IPS-20b (cell line): ENCODE measurements around the gene PPP2R3A.

Experiments
- H3K27ac ChIP-seq: one replicate; pipeline ENCODE4 v1.5.1; 2013; ENCODE audit warnings: low read length
- H3K27me3 ChIP-seq: 2 replicates; pipeline ENCODE4 v1.6.1; 2013; ENCODE audit warnings: mild to moderate bottlenecking, low read length, inconsistent platforms; ENCODE audit not compliant: insufficient read depth
- H3K36me3 ChIP-seq: 2 replicates; pipeline ENCODE4 v1.6.1; 2013; ENCODE audit warnings: low read depth, mild to moderate bottlenecking, inconsistent platforms, low read length, moderate library complexity; ENCODE audit not compliant: insufficient read depth
- H3K4me1 ChIP-seq: 2 replicates; pipeline ENCODE4 v1.6.1; 2013; ENCODE audit warnings: mild to moderate bottlenecking, control low read depth, inconsistent platforms, low read length, moderate library complexity; ENCODE audit not compliant: insufficient read depth
- H3K4me3 ChIP-seq: 2 replicates; pipeline ENCODE4 v1.5.1; 2013; ENCODE audit warnings: mild to moderate bottlenecking, low read length, inconsistent platforms
- H3K9ac ChIP-seq: 2 replicates; pipeline ENCODE4 v1.6.1; 2013; ENCODE audit warnings: low read depth, mild to moderate bottlenecking, inconsistent platforms, low read length, moderate library complexity
- H3K9me3 ChIP-seq: 2 replicates; pipeline ENCODE4 v1.6.1; 2013; ENCODE audit warnings: mild to moderate bottlenecking, low read depth, low read length, inconsistent platforms; ENCODE audit not compliant: insufficient read depth

PPP2R3A gene

DNA sequence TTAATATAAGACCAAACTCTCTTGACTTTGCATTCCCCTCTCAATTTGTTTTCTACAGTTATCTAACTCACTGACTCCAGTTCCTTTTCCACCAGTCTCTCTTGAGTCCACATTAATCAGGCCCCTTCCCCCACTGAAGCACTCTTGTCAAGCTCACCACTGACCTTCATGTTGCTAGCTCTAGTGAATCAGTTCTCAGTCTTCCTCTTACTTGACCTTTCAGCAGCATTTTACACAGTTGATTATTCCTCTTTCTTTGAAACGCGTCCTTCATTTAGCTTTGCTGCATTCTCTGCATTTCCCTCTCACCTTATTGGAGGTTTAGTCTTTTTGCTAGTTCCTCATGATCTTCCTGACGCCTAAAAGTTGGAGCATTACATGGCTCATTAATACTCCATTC, 8.3 kb downstream of the PPP2R3A start:
- H3K9me3 ChIP-seq, result no peaks in the 10 kb centered on the region
- no peak overlapping the region for H3K4me3 ChIP-seq
- peaks cover 15% of the 10 kb centered on the region; the same call in 1 of the 2 replicates for H3K4me1 ChIP-seq
- H3K9ac ChIP-seq, result no peak overlapping the region
- no peak overlapping the region for H3K27ac ChIP-seq
- H3K36me3 ChIP-seq, result no peaks in the 10 kb centered on the region
- no peaks in the 10 kb centered on the region for H3K27me3 ChIP-seq

DNA sequence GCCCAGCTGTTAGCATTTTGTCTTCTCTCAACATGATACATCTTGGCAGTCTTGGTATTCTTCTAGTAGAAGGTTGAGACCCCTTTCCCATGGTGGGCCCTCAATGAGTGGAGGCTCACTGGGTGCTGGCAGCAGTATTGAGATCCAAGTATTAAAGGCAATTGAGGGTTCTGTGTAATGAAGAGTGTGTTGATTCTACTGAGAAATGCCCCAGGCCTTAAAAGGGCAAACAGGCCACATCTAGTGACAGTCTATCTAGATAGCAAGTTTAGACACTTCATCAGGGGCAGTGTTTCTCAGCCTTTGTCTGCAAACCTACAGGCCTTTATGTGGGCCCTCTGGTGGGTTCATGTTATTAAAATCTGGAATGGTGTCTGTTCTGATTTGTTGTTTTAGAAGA, 9.5 kb downstream of the PPP2R3A start:
- no peaks in the 10 kb centered on the region for H3K27me3 ChIP-seq
- no peaks in the 10 kb centered on the region for H3K36me3 ChIP-seq
- no peak overlapping the region for H3K4me3 ChIP-seq
- H3K9me3 ChIP-seq, result no peaks in the 10 kb centered on the region
- no peak overlapping the region for H3K27ac ChIP-seq
- peaks cover 15% of the 10 kb centered on the region; the same call in 1 of the 2 replicates for H3K4me1 ChIP-seq
- no peak overlapping the region for H3K9ac ChIP-seq

- no peaks in the 10 kb centered on the region for H3K27me3 ChIP-seq
- H3K4me1 ChIP-seq, result peaks cover 15% of the 10 kb centered on the region; the same call in 1 of the 2 replicates
- H3K9ac ChIP-seq, result no peak overlapping the region
- no peaks in the 10 kb centered on the region for H3K9me3 ChIP-seq
- H3K36me3 ChIP-seq, result no peaks in the 10 kb centered on the region
- H3K27ac ChIP-seq, result no peak overlapping the region
- no peak overlapping the region for H3K4me3 ChIP-seq
These were observed 10.0 kb downstream of the PPP2R3A start for GRCh38 chr3:135975536-135975935.

DNA sequence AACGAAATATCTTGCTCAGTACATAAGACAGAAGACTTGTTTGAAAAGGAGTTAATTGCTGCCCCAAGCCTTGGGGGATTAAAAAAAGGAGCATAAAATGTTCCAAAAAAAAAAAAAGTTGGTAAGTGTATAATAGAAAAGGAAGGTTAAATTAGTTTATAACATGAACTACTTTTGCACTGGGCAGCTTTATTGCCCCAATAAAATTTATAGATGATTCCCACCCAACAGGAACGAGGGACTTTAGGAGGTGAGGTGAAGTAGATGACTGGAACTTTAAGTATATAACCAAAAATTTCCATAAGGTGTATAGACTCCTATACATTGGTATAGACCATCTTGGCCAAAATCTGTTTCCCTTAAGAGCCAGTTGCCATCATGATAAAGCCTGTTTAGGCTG, 14.8 kb downstream of the PPP2R3A start:
- H3K27me3 ChIP-seq, result no peaks in the 10 kb centered on the region
- H3K4me3 ChIP-seq, result no peak overlapping the region
- H3K27ac ChIP-seq, result no peak overlapping the region
- no peaks in the 10 kb centered on the region for H3K4me1 ChIP-seq
- H3K9ac ChIP-seq, result no peak overlapping the region
- no peaks in the 10 kb centered on the region for H3K36me3 ChIP-seq
- no peaks in the 10 kb centered on the region for H3K9me3 ChIP-seq

- H3K4me3 ChIP-seq, result no peak overlapping the region
- H3K9ac ChIP-seq, result no peak overlapping the region
- no peaks in the 10 kb centered on the region for H3K36me3 ChIP-seq
- no peak overlapping the region for H3K27ac ChIP-seq
- no peaks in the 10 kb centered on the region for H3K4me1 ChIP-seq
- H3K27me3 ChIP-seq, result no peaks in the 10 kb centered on the region
- H3K9me3 ChIP-seq, result no peaks in the 10 kb centered on the region
These were observed 16.3 kb downstream of the PPP2R3A start for GRCh38 chr3:135981701-135982403.

DNA sequence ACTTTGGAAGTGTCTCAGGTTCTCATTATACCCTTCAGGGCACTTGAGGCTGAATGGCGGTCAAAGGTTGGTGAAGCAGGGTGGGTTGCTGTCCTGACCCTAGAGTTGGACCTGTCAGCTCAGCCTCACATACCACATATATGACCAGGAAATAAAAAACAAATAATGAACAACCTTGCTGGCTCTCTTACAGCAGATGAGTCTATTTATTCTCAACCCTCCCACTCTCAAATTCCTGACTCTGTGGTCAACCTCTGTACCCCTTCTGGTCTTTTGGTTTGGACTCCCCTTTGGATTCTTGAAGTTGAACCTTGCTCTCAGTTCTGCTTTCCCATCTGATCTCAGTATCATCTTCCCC, 16.9 kb downstream of the PPP2R3A start:
- Histone ChIP-seq H3K27ac (no peak overlapping the region), H3K4me3 (no peak overlapping the region), H3K9ac (no peak overlapping the region), H3K27me3 (no peaks in the 10 kb centered on the region), H3K36me3 (no peaks in the 10 kb centered on the region), H3K4me1 (no peaks in the 10 kb centered on the region), H3K9me3 (no peaks in the 10 kb centered on the region)

DNA sequence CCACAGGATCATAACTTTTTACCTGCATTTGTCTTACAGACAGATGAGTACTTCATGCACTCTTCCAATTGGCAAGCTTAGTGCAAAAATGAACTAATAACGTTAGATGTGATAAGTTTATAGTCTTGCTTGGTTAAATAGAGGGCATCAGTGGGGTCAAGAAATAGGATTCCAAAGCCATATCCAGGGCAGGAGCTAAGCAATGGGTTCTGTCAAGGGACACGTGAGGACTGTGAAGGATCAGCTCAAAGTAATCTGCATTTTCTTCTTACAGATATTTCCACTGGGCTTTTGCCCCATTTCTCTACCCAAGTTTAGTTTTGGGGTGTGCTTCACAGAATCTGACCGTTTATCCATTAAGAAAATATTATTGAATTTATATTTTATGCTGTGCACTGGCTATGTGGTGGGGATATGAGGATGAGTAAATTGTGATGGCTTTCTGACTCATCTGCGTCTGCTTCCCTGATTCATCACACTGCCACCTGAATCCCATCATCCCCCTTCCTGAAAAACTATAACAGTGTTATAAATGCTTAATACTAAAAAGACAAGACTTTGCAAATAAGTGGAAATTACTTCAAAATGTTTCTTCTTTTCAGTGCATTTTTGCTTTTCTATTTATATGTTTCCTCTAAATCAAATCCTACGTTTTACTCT, 17.5 kb downstream of the PPP2R3A start:
- H3K27ac ChIP-seq, result no peak overlapping the region
- no peaks in the 10 kb centered on the region for H3K9me3 ChIP-seq
- H3K36me3 ChIP-seq, result no peaks in the 10 kb centered on the region
- no peak overlapping the region for H3K9ac ChIP-seq
- no peaks in the 10 kb centered on the region for H3K4me1 ChIP-seq
- H3K4me3 ChIP-seq, result no peak overlapping the region
- no peaks in the 10 kb centered on the region for H3K27me3 ChIP-seq

DNA sequence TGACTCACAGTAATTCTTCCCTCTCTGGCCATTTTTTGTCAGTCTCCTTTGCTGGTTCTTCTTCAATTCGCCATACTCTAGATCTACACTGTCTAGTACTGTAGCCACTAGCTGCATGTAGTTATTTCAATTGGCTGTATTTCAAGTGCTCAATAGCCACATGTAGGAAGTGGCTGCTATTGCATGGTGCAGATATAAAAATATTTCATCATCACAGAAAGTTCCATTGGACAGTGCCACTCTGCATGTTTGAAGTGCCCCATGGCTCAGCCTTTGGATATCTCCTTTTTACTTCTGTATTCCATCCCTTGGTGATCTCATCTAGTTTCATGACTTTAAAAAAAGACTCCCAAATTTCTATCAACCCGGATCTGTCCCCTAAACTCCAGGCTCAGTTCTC, 22.1 kb downstream of the PPP2R3A start:
- H3K9ac ChIP-seq, result no peak overlapping the region
- no peak overlapping the region for H3K27ac ChIP-seq
- no peaks in the 10 kb centered on the region for H3K9me3 ChIP-seq
- H3K36me3 ChIP-seq, result no peaks in the 10 kb centered on the region
- no peaks in the 10 kb centered on the region for H3K4me1 ChIP-seq
- H3K27me3 ChIP-seq, result no peaks in the 10 kb centered on the region
- H3K4me3 ChIP-seq, result no peak overlapping the region

DNA sequence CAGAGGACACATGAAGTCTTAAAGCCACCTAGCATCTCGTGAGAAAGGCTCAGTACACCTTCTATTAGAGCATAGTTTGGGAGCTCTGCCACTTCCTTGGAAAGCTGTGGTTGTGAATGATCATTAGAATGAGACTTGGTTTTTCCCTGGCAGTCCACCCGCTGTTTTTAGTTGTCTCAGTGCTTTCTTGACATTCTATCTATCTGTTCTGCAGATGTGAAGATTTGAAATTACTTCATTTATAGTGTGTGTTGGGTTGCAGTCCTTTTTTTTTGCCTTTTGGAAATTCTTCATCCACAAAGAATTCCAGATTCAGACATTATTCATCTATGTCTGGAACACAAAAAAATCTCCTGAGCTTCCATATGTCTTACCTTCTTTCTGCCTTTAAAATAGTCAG, 23.7 kb downstream of the PPP2R3A start:
- no peaks in the 10 kb centered on the region for H3K36me3 ChIP-seq
- H3K27ac ChIP-seq, result no peak overlapping the region
- no peaks in the 10 kb centered on the region for H3K9me3 ChIP-seq
- H3K9ac ChIP-seq, result no peak overlapping the region
- no peak overlapping the region for H3K4me3 ChIP-seq
- no peaks in the 10 kb centered on the region for H3K4me1 ChIP-seq
- no peaks in the 10 kb centered on the region for H3K27me3 ChIP-seq

DNA sequence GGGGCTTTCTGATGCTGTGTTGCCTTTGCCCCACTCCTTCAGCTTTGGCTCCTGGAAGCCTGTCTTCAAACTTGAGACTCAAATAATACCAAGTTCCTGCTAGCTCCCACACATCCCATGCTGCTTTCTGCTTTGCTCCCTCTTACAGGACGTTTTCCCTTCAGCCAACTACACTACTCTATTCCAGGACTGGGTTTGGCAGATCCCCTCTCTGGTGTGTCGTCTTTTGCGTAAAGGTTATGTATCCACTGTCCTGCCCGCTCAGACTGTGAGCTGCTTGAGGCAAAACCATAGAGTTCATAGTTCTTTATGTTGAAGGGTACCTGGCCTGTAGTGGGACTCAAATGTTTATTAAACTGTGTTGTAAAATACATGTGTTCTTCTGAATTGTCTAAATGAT, 25.4 kb downstream of the PPP2R3A start:
- no peaks in the 10 kb centered on the region for H3K27me3 ChIP-seq
- no peak overlapping the region for H3K27ac ChIP-seq
- no peak overlapping the region for H3K9ac ChIP-seq
- H3K36me3 ChIP-seq, result no peaks in the 10 kb centered on the region
- H3K9me3 ChIP-seq, result no peaks in the 10 kb centered on the region
- no peaks in the 10 kb centered on the region for H3K4me1 ChIP-seq
- H3K4me3 ChIP-seq, result no peak overlapping the region

DNA sequence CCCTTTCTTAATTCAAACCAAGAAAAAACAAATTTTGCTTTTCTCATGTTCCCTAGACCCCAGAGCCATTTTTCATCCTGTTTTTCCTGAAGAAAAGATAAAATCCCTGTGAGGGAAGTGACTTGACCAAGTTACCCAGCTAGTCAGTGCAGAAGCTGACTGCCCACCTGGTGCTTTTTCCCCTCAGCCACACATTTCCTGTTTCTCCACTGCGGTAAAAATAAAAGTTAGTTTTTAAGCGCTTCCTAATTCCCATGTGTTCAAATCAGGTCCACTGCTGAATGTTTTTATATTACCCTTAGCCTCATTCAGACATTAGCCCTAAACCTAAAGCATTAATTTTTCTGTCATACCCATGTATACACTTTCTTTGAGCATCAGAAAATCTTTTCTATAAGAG, 26.1 kb downstream of the PPP2R3A start:
- Histone ChIP-seq H3K4me1 (no peaks in the 10 kb centered on the region), H3K9ac (no peak overlapping the region), H3K36me3 (no peaks in the 10 kb centered on the region), H3K27ac (no peak overlapping the region), H3K4me3 (no peak overlapping the region), H3K27me3 (no peaks in the 10 kb centered on the region), H3K9me3 (no peaks in the 10 kb centered on the region)

DNA sequence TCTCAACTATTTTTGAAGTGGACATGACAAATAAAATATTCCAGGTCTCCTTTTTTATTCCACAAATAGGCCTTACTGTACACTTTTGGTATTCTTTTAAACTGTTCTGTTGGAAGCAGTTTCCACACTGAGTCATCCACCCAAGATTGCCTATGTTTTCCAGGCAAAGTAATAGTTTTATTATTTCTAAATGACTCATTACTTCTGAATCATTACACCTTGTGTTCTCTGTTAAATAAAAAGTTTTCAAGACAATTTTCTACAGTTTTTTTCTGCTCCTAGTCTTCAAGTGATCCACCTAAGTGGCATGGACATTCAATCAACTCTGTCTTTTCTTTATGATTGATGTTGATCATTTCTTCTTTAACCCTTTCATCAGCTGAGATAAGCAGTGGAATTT, 26.5 kb downstream of the PPP2R3A start:
- no peaks in the 10 kb centered on the region; the same call in 1 of the 2 replicates for H3K4me1 ChIP-seq
- no peaks in the 10 kb centered on the region for H3K27me3 ChIP-seq
- H3K27ac ChIP-seq, result no peak overlapping the region
- H3K4me3 ChIP-seq, result no peak overlapping the region
- no peaks in the 10 kb centered on the region for H3K9me3 ChIP-seq
- no peaks in the 10 kb centered on the region for H3K36me3 ChIP-seq
- H3K9ac ChIP-seq, result no peak overlapping the region
